Stimulated activated naive CD8-positive, alpha-beta T cell treated with anti-CD3 and anti-CD28 coated beads, Interleukin-15, Interleukin-2, amounts not matched to agents 100 U/mL and 50 U/mL, for 24 hours (primary cell): ENCODE results near the gene EML3.
"Not testable (repeated sequence)": the region's sequence is repeated elsewhere in the genome, so short reads cannot be mapped to it uniquely, and the experiment has no call there.

Experiments
- ATAC-seq: fragments of 150-1000 bp; cut with Tn5 transposase; one replicate; pipeline ENCODE4 v1.10.0; 2021
- DNase-seq: peaks from one replicate; pipeline ENCODE4 v3.0.0; 2021

EML3 gene

DNA sequence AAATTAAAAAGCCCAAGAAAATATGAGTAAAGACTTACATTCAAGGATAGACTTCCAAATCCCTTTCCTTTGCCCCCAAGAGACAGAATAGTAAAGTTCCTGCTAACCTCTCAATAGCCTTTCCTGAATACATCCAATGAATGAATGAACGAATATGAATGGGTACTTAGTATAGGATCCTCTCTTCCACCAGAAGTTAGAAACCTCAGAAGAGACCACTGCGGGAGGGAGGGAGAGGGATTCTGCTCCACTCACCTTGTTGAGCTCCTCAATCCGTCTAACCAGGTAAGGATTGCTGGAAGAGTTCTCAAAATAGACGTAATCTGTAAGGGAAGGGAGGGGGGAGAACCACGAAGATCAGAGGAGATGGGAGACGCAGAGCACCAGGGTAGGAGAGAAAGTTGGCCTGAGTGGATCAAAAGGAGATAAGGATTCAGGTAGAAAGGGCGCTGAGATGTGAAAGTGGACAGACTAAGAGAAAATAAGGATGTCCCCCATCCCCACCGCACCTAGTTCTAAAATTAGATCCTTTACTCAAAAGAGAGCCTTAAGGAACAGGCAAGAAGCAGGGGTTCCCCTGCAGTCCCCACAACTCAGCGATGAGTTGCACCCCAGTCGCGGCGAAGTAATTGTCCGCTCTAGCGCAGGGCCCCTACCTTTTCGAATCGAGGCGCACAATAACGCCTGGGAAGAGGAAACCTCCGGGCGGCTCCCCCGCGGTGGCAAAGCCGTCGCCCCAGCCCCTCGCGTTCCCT is 12.0 kb downstream of the EML3 start:
- DNase-seq = no peak
- no peak for ATAC-seq

DNA sequence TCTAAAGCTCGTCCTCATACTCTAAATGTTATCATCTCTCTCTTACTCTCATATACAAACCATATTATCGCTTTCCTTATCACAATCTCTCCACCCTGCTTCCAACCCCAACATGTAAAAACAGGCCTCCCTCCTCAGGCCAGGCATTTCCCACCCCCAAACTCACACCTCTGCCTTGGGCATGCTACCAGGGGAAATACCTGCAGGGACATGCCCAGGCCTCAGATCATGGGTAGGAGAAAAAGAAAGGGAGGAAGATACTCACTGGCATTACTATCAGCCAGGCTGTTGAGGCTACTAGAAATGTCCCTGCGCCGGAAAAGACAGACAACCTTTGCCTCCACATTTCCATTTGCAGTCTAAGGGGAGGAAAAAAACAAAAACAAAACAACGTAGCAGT is 12.7 kb downstream of the EML3 start:
- DNase-seq (peak; percentile 33), ATAC-seq (no peak)

DNA sequence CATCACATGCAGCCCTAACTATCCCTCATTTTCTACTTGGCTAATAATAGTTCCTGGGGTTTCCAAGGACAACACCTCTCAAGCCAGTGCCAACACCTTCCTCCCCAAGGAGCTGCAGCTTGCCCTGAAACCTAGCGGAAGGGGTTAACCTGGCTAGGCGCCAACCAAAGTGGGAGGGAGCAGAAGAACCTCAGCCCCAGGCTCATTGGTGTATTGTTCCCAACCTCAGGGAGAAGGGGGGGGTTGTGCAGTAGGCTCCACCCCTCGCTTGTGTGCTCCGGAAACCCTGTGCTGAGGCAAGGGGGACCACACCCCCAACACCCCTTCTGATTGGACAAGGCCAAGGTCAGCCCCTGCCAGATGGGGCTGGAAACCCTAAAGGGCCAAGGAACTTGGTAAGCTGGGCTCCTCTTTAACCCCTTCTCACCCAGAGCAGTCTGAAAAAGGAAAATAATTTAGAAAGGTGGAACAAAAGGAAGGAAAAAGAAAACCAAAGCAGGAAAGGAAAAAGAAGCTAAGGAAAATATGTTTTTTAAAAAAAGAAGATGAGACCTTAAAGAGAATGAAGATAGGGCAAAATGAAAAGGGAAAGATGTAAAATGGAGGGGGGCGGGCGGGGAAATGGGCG is 13.4 kb downstream of the EML3 start:
- peak; percentile 75 for ATAC-seq
- DNase-seq = peak; percentile 96

DNA sequence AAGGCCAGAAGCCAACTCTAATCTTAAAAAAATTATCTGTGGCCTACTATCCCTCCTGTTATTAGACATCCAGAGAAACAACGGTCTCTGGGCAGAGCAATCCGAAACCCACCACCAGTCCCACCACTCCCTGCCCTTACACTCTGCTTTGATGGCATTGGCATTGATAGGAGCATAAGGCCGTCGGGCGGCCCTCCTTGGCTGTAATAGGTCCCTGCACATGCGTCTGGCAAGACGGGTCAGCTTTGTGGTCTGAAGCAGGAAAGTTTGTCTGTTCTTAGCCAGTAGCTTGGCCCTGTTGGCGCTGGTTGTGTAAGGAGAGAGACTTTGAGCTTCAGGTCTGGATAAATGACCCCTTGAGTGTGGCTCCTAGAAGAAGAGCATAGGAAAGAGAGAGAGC is 17.5 kb downstream of the EML3 start:
- DNase-seq (no peak), ATAC-seq (no peak)

DNA sequence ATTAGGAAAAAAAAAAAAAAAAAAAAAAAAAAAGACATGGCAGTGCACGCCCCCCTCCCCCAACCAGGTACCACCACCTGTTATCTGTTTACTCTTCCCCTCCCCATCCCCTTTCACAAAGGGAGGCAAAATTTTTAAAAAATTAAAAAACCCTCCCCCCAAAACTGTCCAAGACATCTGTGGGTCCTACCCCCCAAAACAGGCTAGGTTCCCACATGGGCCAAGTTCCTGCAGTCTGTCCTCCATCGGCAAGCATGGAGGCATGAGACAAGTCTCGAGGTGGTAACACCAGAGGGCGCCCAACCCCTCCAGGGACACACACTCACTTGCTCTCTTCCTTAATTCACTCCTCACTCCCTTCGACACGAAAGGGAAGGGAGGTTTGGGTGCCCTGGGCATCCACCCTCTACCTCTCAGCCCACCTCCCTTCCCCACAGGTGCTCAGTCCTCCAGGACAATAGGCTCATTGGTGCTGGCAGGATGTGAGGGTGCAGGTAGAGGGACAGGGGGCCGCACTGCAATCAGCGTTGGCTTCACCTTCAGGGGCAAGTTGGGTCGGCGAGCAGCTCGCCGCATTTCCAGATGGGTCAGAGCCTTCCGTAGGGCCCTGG is 19.0 kb downstream of the EML3 start:
- DNase-seq (peak; percentile 80), ATAC-seq (no peak)

DNA sequence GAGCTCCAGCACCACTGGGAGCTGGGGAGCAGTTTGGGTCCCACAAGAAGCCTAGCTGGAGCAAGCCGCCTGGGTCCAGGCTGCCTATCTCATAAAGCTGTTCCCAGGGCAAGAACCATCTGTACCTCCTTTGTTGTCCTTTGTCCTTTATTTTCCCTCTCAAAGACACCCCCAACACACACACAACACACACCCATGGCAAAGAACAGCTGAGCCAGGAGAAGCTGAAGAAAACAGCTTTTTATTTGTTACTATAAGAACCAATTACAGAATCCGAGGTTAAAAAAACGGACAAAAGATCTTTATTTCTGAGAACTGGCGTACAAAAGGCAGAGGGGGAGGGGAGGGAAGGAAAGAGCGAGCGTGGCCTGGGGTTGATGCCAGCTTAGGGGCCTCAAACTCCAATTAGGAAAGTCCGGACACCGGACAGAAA is 19.6 kb downstream of the EML3 start:
- no peak for DNase-seq
- no peak for ATAC-seq

DNA sequence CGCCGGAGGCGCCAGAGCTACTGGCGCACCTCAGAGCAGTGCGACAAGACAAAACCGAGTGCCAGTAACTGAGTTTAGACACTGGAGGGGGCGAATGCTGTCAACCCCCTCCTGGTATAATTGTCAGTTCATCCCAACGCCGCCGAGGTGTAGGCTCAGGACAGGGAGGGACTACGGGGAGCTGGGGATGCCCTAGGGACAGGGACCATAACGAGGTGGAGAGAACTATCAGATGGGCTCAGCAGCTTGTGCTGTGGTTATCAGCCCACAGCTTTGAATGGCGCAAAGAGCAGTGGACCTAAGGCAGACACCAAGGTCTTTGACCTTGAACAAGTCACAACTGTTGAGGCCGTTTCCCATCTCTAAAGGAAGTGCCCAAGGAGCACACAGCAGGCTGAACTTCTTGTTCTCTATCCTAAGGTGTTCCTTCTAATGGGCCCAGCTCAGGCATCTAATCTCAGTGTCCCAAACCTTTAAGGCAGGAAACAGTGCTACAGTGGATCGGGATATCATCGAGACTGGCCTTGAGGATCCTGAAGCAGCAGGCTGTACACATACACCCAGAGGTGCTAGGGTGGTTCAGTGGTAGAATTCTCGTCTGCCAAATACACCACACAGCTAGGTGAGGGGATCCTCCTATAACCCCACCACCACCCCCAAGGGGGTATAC is 20.3 kb downstream of the EML3 start:
- no peak for ATAC-seq

DNA sequence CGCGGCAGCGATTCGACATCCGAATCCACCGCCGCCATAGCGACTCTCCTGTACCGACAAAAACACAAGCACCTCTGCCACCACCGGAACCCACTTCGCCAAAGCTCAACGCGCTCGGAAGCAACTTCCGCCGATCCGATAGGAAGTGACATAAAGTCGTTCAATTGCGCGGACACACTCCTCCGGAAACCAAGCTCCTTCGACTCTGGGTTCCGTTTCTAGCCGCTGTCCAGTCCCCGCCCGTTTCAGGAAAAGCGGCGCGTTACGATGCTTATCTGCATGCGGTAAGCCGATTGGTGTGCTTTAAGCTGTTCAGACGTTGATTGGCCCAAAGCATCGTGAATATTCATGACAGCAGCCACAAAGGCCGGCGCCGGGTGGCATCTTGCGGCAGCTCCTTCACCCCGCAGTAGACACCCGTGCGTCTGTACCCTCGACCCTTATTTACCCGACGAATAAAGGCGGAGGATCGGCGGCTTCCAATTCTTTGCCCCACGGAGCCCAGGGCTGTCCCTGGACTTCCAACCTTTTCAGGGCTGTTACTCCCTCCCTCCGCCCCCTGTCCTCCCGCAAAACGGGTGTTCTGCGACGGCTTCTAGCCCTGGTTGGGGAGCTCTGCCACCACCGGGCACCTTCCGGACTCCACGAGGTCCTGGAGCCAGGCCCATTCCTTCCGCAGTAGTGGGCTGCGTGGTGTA is 21.0 kb downstream of the EML3 start, which contains the start of gene TUT1:
TSS of gene TUT1 (minus strand) at position 76 of the 698 bp plus-strand sequence. CDS start at position 38, 38 bp downstream.
- DNase-seq (peak; percentile 94), ATAC-seq (peak; percentile 93)

More for the DNA sequence above, 20.3 kb downstream of the EML3 start:
- no peak for DNase-seq

DNA sequence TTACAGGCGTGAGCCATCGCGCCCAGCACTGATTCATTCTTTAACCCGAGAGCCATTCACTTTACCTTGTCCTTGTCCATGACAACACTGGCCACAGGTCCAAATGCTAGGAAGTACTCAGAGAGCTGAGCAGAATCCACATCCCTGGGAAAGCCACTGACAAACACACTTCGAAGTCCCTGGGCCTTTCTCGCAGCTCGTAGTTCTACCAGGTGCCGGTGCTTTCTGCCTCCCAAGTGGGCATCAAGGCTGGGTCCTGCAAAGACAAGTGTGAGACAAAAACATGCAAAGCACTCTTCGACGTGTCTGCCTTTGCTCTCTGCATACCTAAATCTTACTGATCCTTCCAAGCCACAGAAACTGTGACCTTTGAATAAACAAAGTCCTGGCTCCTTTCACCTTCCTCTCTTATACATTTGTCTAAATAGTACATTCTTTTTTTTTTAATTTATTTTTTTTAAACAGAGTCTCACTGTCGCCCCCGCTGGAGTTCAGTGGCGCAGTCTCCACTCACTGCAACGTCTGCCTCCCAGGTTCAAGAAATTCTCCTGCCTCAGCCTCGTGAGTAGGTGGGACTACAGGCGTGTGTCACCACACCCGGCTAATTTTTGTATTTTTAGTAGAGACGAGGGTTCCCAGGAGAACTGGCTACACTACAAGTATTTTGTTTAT is 23.5 kb downstream of the EML3 start:
- DNase-seq (peak; percentile 42), ATAC-seq (no peak)

DNA sequence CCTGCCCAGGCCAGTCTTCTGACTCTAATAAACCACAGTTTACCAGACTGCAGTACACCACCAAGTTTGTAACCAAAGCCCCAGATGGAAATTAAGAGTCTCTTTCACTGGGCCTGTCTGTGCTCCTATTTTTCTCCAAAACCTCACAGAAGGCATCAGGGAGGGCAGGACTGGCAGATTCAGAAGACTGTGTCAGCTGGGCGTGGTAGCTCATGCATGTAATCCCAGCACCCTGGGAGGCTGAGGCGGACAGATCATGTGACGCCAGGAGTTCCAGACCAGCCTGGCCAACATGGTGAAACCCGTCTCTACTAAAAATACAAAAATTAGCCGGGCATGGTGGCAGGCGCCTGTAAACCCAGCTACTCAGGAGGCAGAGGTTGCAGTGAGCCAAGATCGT is 27.2 kb downstream of the EML3 start:
- not testable (repeated sequence) for ATAC-seq, DNase-seq

DNA sequence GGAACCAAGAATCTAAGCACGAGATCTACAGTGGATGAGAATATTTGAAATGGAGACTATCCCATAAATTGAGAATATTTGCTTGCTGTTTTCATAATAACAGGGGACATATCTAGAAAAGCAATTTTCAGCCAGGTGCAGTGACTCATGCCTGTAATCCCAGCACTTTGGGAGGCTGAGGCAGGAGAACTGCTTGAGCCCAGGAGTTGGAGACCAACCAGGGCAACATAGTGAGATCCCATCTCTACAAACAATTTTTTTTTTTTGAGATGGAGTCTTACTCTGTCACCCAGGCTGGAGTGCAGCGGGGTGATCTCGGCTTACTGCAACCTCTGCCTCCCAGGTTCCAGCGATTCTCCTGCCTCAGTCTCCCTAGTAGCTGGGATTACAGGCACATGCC is 30.8 kb downstream of the EML3 start:
- ATAC-seq, DNase-seq: not testable (repeated sequence)

DNA sequence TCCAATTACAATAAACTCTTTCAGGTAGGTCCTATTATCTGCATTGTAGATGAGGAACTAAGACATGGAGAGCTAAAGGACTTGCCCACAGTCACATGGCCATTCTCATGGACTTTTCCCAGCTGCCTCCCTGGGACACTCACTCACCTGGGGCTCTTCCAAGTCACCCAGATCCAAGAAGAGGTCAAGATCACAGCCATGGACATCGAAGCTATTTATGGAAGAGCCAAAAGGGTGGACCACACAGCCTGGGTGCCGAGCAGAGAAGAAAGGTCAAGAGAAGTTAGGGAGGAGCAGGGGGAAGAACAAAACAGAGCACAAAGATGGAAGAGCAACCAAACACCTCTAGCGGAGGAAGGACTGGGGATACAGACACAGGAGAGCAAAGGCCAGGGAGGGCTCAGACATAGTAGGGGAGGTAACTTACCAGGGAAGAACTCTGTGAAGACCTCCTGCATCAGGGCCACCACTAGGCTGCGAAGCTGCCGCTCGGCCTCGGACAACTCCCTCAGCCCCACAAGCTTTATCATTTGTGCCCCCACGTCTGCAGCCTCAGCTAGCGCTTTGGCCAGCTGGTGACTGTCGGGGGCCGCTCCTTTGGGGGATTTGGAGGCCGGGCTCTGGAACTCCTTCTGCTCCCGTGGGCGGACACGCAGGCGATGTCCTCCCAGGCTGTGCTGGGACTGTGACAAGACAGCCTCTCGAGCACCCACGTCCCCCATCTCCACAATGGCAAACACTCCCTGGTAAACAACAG is 31.4 kb downstream of the EML3 start:
- no peak for DNase-seq
- ATAC-seq = no peak

DNA sequence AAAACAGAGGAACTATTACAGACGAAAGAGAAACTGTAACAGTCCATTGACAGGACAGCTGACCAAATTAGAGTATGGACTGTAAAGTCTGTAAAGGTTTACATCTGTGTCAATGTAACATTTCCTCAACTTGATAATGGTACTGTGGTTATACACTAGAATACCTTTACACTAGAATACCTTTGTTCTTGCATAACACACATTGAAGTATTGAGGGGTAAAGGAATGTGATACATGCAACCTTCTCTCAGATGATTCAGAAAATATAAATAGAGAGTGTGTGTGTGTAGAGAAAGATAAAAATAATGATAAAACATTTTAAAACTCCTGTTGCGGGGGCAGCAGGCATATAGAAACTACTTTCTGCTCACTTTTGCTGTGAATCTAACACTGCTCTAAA is 33.3 kb downstream of the EML3 start:
- DNase-seq = no peak
- no peak for ATAC-seq

DNA sequence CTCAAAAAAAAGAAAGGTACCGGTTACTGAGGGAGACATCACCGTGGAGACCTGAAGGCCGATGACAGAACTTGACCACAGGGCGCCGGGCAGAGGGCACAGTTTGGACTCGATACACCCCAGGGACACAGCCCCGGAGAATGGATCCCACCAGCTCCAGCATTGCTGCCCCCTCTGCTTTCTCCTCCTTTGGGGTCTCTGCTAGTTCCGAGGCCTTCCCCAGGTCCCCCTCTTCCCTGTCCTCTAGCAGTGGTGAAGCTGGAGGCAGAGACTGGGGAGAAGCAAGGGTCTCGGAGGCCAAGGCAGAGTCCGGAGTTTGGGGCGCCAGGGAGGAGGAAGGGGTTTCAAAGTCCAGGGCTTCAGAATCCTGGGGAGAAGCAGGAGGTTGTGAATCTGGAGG is 34.0 kb downstream of the EML3 start:
- ATAC-seq (no peak), DNase-seq (no peak)

DNA sequence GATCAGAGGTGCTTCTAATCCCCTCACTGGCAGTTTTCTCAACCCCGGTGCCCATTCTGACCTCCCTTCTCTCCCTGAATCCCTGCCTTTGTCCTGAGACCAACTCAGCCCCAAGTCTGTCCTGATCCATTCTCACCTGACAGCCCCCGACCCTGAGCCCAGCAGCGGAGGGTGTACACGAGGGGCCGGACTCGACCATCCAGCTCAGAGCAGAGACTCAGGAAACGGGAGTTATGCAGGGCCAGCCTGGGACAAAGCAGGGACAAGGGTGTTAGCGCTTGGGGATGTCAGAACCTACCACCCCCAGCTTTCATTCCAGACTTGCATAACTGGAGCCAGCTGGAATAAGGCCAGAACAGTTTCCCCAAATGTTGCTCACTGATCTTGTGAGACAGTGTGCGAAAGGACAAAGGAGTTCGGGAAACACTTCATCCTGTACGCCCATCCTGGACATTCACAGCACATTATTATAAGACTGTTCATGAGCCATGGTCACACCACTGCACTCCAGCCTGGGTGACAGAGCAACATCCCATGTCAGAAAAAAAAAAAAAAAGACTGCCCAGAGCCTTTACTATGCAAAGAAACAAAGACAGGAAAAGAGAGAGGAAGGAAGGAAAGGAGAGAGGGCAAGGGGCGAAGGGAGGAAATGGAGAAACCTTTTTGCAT is 35.4 kb downstream of the EML3 start:
- ATAC-seq (no peak), DNase-seq (no peak)

DNA sequence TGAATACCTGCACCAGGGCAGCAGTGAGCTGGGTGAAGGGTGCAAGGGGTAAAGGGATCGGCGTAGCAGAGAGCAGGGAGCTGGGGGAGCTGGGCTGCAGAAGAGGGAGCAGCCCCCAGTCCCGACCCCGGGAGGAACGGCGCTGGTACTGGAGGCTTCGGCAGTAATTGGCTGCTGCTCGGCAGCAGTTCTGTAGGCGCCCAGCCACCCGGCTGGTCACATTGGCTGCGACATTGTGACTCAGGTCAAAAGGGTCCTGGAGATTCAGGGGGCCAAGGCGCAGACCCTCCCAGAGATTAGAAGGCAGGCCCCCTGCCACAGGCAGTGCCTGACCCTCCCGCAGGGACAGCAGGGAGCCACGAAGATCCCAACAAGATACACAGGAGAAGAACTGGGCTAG is 36.7 kb downstream of the EML3 start:
- ATAC-seq = no peak
- no peak for DNase-seq

DNA sequence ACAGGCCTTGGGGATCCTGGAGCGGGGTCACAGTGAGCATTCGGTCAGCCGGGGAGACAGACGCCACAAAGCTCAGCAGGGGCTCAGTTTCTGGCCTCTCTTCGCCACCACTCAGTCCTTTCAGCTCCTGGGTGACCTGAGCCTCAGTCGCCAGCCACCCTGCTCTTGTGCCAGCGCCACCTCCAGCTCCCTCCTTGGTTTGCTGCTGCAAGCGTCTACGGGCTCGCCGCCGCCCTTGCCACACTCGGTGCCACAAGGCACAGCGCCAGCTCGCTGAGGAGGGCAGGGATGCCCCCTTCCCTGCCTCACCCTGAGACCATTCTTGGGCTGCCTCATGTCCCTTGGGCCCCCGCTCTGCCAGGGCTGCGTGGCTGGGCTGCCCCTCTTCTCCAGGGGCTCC is 37.4 kb downstream of the EML3 start:
- DNase-seq = no peak
- ATAC-seq = no peak

DNA sequence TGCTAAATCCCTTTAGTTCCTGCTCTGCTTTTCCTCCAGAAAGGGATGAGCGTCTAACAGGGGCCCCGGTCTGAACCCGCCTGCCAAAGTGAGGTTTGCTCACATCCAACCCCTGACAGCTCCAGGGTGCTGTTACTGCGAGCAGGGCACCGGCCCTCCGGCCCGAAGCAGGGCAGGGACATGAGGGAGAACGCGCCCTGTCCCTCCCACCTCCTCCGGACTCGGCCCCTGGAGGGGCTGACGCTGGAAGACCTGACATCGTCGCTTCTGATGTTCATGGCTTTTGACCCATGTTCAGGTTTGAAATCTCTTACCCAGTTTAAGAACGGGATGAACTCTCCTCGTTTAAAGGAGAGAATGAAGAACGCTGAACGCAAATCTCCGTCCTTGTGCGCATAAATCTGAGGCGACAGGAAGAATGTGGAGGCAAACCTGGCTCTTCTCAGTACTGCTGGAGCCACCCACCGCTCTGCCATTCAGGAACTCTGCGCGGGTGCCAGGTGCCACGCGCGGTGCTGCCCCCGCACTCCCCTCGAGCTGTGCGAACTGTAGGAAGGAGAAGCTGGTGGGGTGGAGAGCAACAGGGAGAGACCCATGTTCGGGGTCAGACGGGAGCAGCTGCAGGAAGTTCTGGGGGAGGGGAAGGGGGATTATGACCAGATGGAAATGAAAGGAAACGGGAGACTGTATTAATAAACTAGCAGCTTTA is 38.1 kb downstream of the EML3 start:
- peak; percentile 8 for ATAC-seq
- DNase-seq = peak; percentile 45

DNA sequence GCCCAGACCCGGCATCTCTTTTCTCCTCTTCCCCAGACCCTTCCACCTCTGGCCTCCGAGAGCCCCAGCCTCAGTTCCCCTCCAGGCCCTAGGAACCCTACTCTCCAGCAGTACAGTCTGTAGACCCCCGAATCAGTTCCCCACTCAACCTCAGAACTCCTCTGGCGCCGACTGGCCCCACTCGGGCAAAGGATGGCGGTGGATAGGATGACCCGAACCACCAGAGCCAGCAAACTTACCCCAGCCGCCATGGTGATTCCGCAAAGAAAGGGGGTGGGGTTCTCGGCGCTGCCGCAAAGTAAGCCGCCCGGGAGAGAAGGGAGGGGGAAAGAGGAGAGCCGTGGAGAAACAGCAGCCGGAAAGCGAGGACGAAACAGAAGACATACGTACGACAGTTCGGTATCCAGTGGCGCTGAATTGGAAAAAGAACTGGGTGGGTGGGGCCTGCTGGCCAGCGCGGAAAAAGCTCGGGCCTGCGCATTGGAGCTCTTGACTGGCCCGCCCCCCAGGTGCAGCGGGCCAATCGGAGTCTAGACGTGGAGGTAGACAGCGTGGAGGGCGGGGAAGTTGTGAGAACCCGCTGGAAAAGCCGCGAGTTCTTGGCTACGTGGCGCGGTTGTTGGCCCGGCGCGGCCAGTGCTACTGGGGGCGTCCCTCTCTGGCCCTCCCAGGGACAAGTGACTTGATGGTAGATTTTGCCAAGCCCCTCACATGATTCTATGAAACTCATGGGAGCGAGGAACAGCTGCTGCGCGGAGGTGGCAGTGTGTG is 38.8 kb downstream of the EML3 start, which contains the start of gene EEF1G:
TSS of gene EEF1G (minus strand) at position 300 of the 771 bp plus-strand sequence. CDS start at position 251, 49 bp downstream.
- DNase-seq (peak; percentile 97), ATAC-seq (peak; percentile 93)
